ENCODE results near the gene TRABD2B.

Gene TRABD2B

DNA sequence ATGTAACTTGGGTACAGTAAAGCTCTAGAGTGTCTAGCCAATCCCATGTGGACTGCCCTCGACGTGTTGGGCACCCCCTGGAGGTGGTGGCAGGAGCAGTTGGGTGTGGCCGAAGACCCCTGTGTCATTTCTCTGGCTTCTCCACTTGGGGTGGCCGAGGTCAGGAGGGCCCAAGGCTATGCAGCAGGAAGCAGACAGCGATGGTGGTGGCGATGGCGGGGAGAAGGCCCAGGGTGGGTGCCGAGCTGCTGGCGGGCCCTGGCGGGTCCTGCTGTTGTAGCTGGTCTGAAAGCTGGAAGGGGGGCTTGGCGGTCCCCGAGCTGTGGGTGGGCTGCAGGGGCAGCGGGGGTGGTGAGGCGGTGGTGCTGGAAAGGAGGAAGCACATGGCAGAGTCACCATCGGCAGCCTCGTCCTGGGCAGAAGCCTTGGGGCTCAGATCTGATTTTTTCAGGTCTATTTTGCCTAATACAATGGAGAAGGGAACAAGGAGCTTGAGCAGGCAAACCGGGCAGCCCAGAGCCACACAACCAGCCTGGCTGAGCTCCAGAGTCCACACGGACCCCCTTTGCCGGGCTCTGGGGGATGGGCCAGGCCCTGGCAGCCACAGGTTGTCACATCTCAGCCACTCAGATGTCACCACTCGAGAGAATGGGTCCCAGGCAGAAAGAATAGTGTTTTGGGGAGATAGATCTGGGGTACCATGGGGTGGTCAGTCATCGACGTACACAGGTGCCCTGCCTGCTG is 231.3 kb downstream of the TRABD2B start:
- Histone ChIP-seq H3K36me3 (ENCODE audit: control insufficient read depth in 2 of 2, insufficient read depth in 1 of 2, low read length in 2 of 2) (no peaks in the 10 kb centered on the region), H3K4me3 (ENCODE audit: low read depth, low read length) (no peak overlapping the region), H3K27ac (ENCODE audit: extremely low read depth, low read depth, low read length) (no peak overlapping the region), H3K9me3 (ENCODE audit: control insufficient read depth, insufficient read depth, low read depth, low read length) (no peaks in the 10 kb centered on the region), H3K4me1 (ENCODE audit: control insufficient read depth, insufficient read depth, low read length) (no peaks in the 10 kb centered on the region)
- CTCF ChIA-PET: interaction anchor here (1.5 kb wide), 2 partner anchors 11 to 295 kb away, joined by 3 to 6 read pairs; no protein-coding TSS in a partner anchor
- no peak for TF ChIP-seq ZSCAN23 (tag by site-specific recombination; IDR thresholded peaks at IDR 0.05)
- TF ChIP-seq SCRT2 (tag by site-specific recombination; IDR thresholded peaks at IDR 0.05): 0 out of 2 replicates have a peak, but pooled peaks have one; percentile 14
- POLR2A ChIA-PET: no interaction called here

DNA sequence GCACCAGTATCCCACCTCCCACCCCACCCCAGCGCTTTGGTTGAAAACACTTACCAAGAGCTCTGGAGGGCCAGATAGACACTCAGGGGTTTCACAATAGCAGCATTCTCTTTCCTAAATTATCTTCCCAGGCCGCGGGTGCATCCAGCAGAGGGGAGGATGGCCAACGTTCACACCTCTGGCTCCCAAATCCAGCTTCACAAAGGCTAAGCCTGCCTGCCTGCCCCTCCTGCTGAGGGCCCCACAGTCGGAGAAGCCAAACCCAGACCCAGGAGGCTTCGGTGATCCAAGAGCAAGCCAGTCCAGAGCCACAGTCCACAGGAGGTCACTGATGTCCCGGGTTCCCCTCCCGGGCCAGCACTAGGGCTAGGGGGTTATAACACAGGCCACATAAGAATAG is 231.9 kb downstream of the TRABD2B start:
- H3K27ac ChIP-seq (ENCODE audit: extremely low read depth, low read depth, low read length): no peak overlapping the region
- H3K9me3 ChIP-seq (ENCODE audit: control insufficient read depth, insufficient read depth, low read depth, low read length): no peaks in the 10 kb centered on the region
- no peak for TF ChIP-seq ZNF394 (tag by site-specific recombination; IDR thresholded peaks at IDR 0.05; ENCODE audit: borderline replicate concordance)
- TF ChIP-seq, protein P1, sequence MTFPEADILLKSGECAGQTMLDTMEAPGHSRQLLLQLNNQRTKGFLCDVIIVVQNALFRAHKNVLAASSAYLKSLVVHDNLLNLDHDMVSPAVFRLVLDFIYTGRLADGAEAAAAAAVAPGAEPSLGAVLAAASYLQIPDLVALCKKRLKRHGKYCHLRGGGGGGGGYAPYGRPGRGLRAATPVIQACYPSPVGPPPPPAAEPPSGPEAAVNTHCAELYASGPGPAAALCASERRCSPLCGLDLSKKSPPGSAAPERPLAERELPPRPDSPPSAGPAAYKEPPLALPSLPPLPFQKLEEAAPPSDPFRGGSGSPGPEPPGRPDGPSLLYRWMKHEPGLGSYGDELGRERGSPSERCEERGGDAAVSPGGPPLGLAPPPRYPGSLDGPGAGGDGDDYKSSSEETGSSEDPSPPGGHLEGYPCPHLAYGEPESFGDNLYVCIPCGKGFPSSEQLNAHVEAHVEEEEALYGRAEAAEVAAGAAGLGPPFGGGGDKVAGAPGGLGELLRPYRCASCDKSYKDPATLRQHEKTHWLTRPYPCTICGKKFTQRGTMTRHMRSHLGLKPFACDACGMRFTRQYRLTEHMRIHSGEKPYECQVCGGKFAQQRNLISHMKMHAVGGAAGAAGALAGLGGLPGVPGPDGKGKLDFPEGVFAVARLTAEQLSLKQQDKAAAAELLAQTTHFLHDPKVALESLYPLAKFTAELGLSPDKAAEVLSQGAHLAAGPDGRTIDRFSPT (tag by site-specific recombination; IDR thresholded peaks at IDR 0.05): no peak
- H3K4me3 ChIP-seq (ENCODE audit: low read depth, low read length): no peak overlapping the region
- no peaks in the 10 kb centered on the region for H3K4me1 ChIP-seq (ENCODE audit: control insufficient read depth, insufficient read depth, low read length)
- H3K36me3 ChIP-seq (ENCODE audit: control insufficient read depth in 2 of 2, insufficient read depth in 1 of 2, low read length in 2 of 2): no peaks in the 10 kb centered on the region
- ChIA-PET POLR2A (no interaction called here), CTCF (interaction anchor here (0.6 to 1.5 kb wide), 3 partner anchors 10 to 1401 kb away, joined by 3 to 6 read pairs (median 3); no protein-coding TSS in a partner anchor)

DNA sequence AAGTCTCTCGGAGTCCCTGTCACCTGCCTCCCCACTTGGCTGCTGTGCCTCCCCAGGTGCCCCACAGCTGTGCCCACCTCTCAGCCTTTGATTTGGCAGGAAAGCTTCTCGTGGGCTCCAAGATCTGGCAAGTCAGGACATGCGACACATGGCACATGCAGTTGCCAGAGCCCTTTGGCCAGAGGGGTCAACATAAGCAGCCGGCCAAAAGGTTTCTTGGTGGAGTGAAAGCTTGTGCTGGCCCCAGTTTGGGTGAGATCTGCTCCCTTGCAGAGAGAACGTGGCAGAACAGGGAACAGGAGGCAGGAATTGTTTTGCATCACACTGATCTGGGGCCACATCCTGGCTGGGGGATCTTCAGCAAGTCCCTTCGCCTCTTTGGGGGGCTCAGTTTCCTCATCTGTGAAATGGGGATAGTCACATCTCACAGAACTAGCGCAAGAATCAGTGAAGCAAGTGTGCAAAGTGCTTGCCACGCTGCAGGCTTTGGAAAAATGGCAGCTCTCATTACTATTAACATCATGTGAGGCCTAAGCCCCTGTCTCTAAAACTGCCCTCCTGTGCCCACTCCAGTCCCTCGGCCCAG is 232.6 kb downstream of the TRABD2B start:
- Histone ChIP-seq H3K9me3 (ENCODE audit: control insufficient read depth, insufficient read depth, low read depth, low read length) (no peaks in the 10 kb centered on the region), H3K36me3 (ENCODE audit: control insufficient read depth in 2 of 2, insufficient read depth in 1 of 2, low read length in 2 of 2) (no peaks in the 10 kb centered on the region), H3K27ac (ENCODE audit: extremely low read depth, low read depth, low read length) (no peak overlapping the region), H3K4me1 (ENCODE audit: control insufficient read depth, insufficient read depth, low read length) (no peaks in the 10 kb centered on the region), H3K4me3 (ENCODE audit: low read depth, low read length) (no peak overlapping the region)
- TF ChIP-seq, protein P2, sequence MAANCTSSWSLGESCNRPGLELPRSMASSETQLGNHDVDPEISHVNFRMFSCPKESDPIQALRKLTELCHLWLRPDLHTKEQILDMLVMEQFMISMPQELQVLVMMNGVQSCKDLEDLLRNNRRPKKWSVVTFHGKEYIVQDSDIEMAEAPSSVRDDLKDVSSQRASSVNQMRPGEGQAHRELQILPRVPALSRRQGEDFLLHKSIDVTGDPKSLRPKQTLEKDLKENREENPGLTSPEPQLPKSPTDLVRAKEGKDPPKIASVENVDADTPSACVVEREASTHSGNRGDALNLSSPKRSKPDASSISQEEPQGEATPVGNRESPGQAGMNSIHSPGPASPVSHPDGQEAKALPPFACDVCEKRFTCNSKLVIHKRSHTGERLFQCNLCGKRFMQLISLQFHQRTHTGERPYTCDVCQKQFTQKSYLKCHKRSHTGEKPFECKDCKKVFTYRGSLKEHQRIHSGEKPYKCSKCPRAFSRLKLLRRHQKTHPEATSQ (tag by site-specific recombination; IDR thresholded peaks at IDR 0.05): no peak
- TF ChIP-seq KLF8 (tag by site-specific recombination; IDR thresholded peaks at IDR 0.05) (no peak), PRDM1 (tag by site-specific recombination; IDR thresholded peaks at IDR 0.05) (no peak), GLIS1 (tag by site-specific recombination; IDR thresholded peaks at IDR 0.05) (no peak), ZNF777 (tag by site-specific recombination; IDR thresholded peaks at IDR 0.05; ENCODE audit: borderline replicate concordance) (no peak)
- TF ChIP-seq, protein P3, sequence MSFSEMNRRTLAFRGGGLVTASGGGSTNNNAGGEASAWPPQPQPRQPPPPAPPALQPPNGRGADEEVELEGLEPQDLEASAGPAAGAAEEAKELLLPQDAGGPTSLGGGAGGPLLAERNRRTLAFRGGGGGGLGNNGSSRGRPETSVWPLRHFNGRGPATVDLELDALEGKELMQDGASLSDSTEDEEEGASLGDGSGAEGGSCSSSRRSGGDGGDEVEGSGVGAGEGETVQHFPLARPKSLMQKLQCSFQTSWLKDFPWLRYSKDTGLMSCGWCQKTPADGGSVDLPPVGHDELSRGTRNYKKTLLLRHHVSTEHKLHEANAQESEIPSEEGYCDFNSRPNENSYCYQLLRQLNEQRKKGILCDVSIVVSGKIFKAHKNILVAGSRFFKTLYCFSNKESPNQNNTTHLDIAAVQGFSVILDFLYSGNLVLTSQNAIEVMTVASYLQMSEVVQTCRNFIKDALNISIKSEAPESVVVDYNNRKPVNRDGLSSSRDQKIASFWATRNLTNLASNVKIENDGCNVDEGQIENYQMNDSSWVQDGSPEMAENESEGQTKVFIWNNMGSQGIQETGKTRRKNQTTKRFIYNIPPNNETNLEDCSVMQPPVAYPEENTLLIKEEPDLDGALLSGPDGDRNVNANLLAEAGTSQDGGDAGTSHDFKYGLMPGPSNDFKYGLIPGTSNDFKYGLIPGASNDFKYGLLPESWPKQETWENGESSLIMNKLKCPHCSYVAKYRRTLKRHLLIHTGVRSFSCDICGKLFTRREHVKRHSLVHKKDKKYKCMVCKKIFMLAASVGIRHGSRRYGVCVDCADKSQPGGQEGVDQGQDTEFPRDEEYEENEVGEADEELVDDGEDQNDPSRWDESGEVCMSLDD (tag by site-specific recombination; IDR thresholded peaks at IDR 0.05): no peak
- TF ChIP-seq, protein P4, sequence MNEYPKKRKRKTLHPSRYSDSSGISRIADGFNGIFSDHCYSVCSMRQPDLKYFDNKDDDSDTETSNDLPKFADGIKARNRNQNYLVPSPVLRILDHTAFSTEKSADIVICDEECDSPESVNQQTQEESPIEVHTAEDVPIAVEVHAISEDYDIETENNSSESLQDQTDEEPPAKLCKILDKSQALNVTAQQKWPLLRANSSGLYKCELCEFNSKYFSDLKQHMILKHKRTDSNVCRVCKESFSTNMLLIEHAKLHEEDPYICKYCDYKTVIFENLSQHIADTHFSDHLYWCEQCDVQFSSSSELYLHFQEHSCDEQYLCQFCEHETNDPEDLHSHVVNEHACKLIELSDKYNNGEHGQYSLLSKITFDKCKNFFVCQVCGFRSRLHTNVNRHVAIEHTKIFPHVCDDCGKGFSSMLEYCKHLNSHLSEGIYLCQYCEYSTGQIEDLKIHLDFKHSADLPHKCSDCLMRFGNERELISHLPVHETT (tag by site-specific recombination; IDR thresholded peaks at IDR 0.05): no peak
- POLR2A ChIA-PET: no interaction called here
- CTCF ChIA-PET: interaction anchor here (0.6 kb wide), 1 partner anchor 1402 kb away, joined by 3 read pairs; no protein-coding TSS in a partner anchor
